Measurements from ENCODE around the gene GIMAP8. TPM values are rescaled to one million over a fixed set of nuclear protein-coding genes. Genes with fewer than 3 reads are reported as not detected.

Gene GIMAP8
- total RNA-seq, 1 experiment from 2014 or later, result not detected

DNA sequence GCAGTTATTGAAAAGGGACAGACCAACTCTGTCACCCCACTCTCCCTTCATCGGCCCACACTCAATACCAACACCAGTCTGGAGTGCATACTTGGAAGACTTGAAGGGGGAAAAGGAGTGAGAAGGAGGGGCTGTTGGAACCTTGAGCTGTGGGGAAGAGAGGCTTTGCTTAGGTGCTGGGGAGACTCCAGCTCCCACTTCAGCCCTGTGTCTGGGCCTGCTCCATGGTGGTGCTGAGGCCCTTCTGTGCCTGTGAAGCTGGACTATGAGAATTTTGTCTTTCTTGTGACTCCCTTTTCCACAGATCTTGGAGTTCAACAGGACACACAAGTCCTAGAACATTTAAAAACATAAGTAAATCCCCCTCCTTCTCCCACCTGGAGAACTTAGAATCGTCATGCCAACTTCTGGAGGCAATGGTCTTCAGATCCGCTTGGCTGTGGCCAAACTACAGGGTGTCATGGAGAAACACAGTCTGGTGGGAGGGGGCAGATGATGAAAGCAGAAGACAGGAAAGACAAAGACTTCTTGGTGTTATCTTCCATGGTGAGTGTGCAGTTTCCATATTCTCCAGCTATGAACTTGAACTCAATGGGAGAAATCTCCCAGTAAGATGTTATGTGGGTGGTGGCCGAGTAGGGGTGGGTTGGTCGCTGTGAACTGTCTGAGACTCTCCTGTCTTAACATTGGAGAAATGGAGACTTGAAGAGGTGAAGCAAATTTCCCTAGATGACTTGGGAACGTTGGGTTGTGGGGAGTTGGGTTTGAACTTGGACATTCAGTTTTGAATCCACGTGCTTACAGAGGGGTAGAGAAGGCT, 18.4 kb upstream of the GIMAP8 start:
- no peak overlapping the region for H2AFZ ChIP-seq (ENCODE audit: low read length)
- H3K4me3 Mint-ChIP-seq, result no peak overlapping the region
- peaks cover 11% of the 10 kb centered on the region for H3K4me1 ChIP-seq (ENCODE audit: insufficient read depth, low read length)
- H3K23me2 ChIP-seq (ENCODE audit: insufficient read length, low read depth, low read length, poor library complexity, severe bottlenecking), result no peaks in the 10 kb centered on the region
- H2BK20ac ChIP-seq (ENCODE audit: low read depth, low read length, poor library complexity, severe bottlenecking), result no peak overlapping the region
- H3K23ac ChIP-seq (ENCODE audit: insufficient read length, low read depth, low read length), result no peak overlapping the region
- no CpG with 5 or more reads among the region's 7 CpGs for WGBS (ENCODE audit: extremely low coverage, insufficient read length, low lambda C conversion rate)
- H3K18ac ChIP-seq (ENCODE audit: insufficient read length, low read depth, low read length), result no peak overlapping the region
- H3K27ac ChIP-seq (ENCODE audit: insufficient read length, low read depth, low read length), result no peak overlapping the region
- no peak overlapping the region for H2BK12ac ChIP-seq (ENCODE audit: insufficient read length, low read depth, low read length)
- no peak overlapping the region for H4K8ac ChIP-seq (replicated peaks; ENCODE audit: insufficient read length, low read depth, low read length)
- no peak overlapping the region for H3K4ac ChIP-seq (ENCODE audit: low read depth, low read length)
- H3K9me3 ChIP-seq (ENCODE audit: control insufficient read depth, low read depth, low read length), result no peaks in the 10 kb centered on the region
- H3K4me1 Mint-ChIP-seq, result peaks cover 25 to 27% of the 10 kb centered on the region in 2 experiments
- no peak for TF ChIP-seq CTCF (conservative IDR thresholded peaks at IDR 0.05)
- peaks cover 61% of the 10 kb centered on the region for H3K27me3 Mint-ChIP-seq (ENCODE audit: low read depth)
- H2BK5ac ChIP-seq (ENCODE audit: insufficient read length, low read length), result no peak overlapping the region
- no peak overlapping the region for H2BK120ac ChIP-seq (ENCODE audit: low read depth, low read length, poor library complexity, severe bottlenecking)
- no peaks in the 10 kb centered on the region for H3K9me3 Mint-ChIP-seq
- H3K79me1 ChIP-seq (ENCODE audit: insufficient read depth, low read depth, low read length, poor library complexity, severe bottlenecking), result no peaks in the 10 kb centered on the region
- H3K27me3 ChIP-seq (ENCODE audit: insufficient read depth, low read length), result no peaks in the 10 kb centered on the region
- no peak overlapping the region for H2AK5ac ChIP-seq (ENCODE audit: insufficient read length, low read length)
- no peak overlapping the region for H3T11ph ChIP-seq (ENCODE audit: low read length)
- no peak overlapping the region for H4K5ac ChIP-seq (ENCODE audit: insufficient read length, low read depth, low read length)
- H3K56ac ChIP-seq (ENCODE audit: insufficient read length, low read depth, low read length), result no peak overlapping the region
- no peaks in the 10 kb centered on the region for H3K79me2 ChIP-seq (ENCODE audit: insufficient read depth, low read length)
- no peak overlapping the region for H3K9ac ChIP-seq (ENCODE audit: extremely low read depth, insufficient read length, low read length)
- H4K91ac ChIP-seq (ENCODE audit: insufficient read length, low read depth, low read length), result no peak overlapping the region
- H3K36me3 Mint-ChIP-seq (ENCODE audit: insufficient read depth in 1 of 3, low read depth in 3 of 3), result no peaks in the 10 kb centered on the region; a peak in 1 of 7 replicates
- no peaks in the 10 kb centered on the region for H4K20me1 ChIP-seq (ENCODE audit: control insufficient read depth, insufficient read depth, insufficient read length)
- no peak overlapping the region for H3K4me2 ChIP-seq (ENCODE audit: insufficient read depth, insufficient read length, low read length)
- no peak for DNase-seq
- no peak overlapping the region; the same call in 1 of the 2 replicates for H2BK15ac ChIP-seq (ENCODE audit: low read depth, low read length)
- no peak overlapping the region for H3K27ac Mint-ChIP-seq
- no peak overlapping the region for H3K14ac ChIP-seq (ENCODE audit: insufficient read depth, low read length)

Measured in H9 (cell line).